NCI-H69 (cell line): ENCODE measurements around the gene CSDE1.
"Not testable (repeated sequence)": the region's sequence is repeated elsewhere in the genome, so short reads cannot be mapped to it uniquely, and the experiment has no call there.

Experiments used
- DNase-seq: peaks from one replicate; lab custom pipeline; 2025; lab: John Stamatoyannopoulos, UW

Gene CSDE1

GRCh38 chr1:114757455-114758255 is at the start of gene CSDE1:
TSS of gene CSDE1 (minus strand) at chr1:114757984. CDS start at chr1:114739890, 18,094 bp downstream.
- DNase-seq: peak; percentile 97

DNA sequence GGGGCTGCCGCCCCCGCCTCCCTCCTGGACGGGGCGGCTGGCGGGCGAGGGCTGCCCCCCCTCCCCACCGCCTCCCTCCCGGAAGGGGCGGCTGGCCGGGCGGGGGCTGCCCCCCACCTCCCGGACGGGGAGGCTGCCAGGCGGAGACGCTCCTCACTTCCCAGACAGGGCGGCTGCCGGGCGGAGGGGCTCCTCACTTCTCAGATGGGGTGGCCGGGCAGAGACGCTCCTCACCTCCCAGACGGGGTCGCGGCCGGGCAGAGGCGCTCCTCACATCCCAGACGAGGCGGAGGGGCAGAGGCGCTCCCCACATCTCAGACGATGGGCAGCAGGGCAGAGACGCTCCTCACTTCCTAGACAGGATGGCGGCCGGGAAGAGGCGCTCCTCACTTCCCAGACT is 46.7 kb upstream of the CSDE1 start:
- DNase-seq: not testable (repeated sequence)

GRCh38 chr1:114803001-114803400 is 45.2 kb upstream of the CSDE1 start:
- DNase-seq: no peak

GRCh38 chr1:114794038-114794437 is 36.3 kb upstream of the CSDE1 start:
- DNase-seq: no peak

DNA sequence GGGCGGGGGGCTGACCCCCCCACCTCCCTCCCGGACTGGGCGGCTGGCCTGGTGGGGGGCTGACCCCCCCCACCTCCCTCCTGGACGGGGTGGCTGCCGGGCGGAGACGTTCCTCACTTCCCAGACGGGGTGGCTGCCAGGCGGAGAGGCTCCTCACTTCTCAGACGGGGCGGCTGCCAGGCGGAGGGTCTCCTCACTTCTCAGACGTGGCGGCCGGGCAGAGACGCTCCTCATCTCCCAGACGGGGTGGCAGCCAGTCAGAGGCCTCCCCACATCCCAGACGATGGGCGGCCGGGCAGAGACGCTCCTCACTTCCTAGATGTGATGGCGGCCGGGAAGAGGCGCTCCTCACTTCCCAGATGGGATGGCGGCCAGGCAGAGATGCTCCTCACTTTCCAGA is 32.8 kb upstream of the CSDE1 start:
- not testable (repeated sequence) for DNase-seq

DNA sequence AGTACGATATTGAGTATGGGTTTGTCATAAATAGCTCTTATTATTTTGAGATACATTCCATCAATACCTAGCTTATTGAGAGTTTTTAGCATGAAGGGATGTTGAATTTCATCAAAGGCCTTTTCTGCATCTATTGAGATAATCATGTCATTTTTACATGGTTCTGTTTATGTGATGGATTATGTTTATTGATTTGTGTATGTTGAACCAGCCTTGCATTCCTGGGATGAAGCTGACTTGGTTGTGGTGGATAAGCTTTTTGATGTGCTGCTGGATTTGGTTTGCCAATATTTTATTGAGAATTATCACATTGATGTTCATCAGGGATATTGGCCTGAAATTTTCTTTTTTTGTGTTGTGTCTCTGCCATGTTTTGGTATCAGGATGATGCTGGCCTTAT is 28.7 kb upstream of the CSDE1 start:
- not testable (repeated sequence) for DNase-seq

- DNase-seq: no peak
Observed at GRCh38 chr1:114782476-114782875, 24.7 kb upstream of the CSDE1 start.

- DNase-seq: peak; percentile 92
Observed at GRCh38 chr1:114780344-114781226, 22.8 kb upstream of the CSDE1 start, which contains the start of gene SIKE1. TSS of gene SIKE1 (minus strand) at chr1:114780685. CDS start at chr1:114780607, 78 bp downstream.

GRCh38 chr1:114779722-114780121 is 21.9 kb upstream of the CSDE1 start:
- DNase-seq: no peak

GRCh38 chr1:114776726-114777125 is 18.9 kb upstream of the CSDE1 start:
- DNase-seq: not testable (repeated sequence)

- DNase-seq: no peak
Observed at GRCh38 chr1:114771992-114772391, 14.2 kb upstream of the CSDE1 start.

GRCh38 chr1:114770989-114771388 is 13.2 kb upstream of the CSDE1 start:
- no peak for DNase-seq

DNA sequence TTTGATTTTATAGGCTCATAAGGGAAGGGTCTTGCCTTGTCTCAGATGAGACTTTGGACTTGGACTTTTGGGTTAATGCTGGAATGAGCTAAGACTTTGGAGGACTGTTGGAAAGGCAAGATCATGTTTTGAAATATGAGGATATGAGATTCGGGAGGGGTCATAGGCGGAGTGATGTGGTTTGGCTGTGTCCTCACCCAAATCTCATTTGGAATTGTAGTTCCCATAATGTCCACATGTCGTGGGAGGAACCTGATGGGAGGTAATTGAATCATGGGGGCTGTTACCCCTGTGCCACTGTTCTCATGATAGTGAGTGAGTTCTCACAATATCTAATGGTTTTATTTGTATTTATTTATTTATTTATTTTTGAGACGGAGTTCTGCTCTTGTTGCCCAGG is 6.9 kb upstream of the CSDE1 start:
- no peak for DNase-seq

DNA sequence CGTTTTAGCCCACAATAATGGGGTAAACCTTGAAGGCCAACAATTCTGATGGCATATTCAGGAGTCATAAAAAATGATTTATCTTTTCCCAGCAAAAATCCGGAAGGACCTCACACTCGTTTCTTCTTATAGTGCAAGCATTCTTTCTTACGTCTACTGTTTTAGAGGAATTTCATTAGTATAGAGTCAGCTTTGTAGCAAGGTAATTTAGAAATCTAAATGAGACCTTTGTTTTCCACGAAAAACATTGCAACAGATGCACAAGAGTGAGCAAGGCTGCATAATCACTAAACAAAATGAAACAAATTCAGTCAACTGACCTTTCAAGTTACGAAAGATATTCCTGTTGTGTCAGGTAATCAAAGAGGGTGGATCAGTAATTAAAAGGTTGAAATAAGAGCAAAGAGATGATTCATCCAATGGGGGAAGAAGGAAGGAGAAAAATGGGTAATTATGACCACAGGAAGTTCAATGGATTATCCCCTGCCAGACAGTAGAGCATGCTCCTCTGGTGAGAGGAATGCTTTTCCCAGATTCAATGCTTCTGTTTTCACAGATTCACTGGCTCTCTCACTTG is 560 bp upstream of the CSDE1 start:
- peak; percentile 50 for DNase-seq

- DNase-seq: no peak
Observed at GRCh38 chr1:114756949-114757454, 782 bp downstream of the CSDE1 start.

DNA sequence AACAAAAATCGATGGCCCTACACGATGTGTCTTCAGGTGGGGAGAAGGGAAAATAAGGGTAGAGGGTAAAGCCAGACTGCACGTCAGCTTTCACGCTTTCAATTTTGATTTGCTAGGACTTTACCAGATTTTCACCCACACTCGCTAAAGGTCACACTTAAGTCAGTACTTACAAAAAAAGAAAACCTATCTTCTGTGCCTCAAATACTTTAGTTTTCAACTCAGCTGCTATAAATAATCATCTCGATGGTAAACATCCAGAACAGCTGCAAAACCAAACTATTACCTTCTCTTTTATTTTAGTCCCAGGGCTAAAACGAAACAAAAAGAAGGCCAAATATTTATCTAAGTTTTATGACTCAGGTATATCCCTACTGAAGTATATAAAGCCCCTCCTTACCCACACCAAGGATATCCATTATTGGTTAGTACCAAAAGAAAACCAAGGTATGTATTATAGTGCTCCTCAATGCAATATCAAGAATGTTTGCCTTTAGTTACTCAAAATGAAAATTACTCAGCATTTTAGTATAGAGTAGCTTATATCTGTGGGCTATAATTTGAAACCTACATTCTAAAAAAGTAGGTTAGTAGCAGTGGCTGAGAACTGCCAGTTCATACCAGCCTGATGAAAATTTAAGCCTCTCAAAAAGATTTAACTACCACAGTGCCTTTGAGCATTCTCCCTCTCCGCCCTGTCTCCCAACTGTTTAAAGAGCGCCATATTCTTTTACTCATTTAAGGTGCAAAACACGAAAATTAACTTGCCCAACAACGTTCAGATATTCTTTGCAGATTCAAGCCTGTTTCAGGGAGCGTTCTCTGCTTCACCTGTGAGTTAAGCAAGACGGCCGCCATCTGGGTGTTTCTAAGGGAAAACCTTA is 1.5 kb downstream of the CSDE1 start:
- no peak for DNase-seq

DNA sequence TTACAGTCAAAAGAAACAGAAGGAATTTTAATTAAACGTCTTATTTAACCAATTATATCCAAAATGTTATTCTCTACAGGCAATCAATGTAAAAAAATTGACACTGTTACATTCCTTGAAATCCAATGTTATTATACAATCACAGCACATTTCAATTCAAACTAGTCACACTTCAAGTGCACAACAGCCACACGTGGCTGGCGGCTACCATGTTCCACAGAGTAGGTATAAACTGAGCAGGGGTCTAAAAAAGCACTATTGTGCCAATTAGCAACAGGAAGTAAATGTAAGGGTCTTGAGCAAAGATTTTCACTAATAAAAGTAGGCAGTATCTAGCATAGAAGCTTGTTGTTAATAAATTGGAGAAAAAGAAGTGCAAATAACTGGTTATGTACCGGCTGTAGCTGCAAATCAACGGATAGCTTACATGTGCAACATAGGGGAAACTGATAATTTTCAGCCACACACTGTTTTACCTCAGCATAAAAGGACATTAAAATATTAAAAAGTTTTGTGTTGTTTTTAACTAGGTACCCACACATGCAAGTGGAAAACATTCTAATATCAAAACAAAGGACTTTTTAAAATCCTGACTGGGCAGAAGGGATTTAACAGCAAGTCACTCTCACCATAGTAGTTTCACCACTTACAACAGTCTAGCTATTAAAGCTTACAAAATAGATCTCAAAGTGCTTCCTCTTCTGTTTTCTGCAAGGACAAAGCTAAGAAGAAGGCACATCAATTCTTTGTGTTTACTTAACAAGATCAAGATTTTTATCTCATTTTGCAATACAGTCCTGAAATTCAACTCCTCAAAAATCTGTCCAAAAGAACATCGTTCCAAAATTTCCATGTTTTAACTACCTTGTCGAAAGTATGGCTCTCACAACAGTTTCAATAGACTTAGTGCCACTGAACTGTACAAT is 2.5 kb downstream of the CSDE1 start:
- DNase-seq: no peak

DNA sequence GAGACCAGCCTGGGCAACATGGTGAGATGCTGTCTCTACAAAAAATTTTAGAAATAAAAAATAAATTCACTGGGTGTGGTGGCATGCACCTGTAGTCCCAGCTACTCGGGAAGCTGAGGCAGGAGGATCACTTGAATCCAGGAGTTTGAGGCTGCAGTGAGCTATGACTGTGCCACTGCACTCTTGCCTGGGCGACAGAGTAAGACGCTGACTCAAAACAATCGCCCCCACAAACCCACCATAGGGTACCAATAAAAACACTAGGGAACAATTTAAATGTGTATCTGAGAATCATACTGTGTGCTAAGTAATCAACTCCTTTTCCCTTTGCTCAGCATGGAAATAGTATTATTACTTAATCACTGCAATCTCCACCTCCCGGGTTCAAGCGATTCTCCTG is 4.1 kb downstream of the CSDE1 start:
- not testable (repeated sequence) for DNase-seq

GRCh38 chr1:114753143-114753542 is 4.6 kb downstream of the CSDE1 start:
- DNase-seq: no peak

GRCh38 chr1:114750780-114751179 is 7.0 kb downstream of the CSDE1 start:
- DNase-seq: no peak
